ENCODE measurements around the gene HS3ST6. TPM values are rescaled to one million over a fixed set of nuclear protein-coding genes. Genes with fewer than 3 reads are reported as not detected.

Gene HS3ST6
- total and polyA plus RNA-seq, 2 of the 13 experiments (the other 11 are each of a cell fraction or from before 2014, with no cell fraction given), result not detected

DNA sequence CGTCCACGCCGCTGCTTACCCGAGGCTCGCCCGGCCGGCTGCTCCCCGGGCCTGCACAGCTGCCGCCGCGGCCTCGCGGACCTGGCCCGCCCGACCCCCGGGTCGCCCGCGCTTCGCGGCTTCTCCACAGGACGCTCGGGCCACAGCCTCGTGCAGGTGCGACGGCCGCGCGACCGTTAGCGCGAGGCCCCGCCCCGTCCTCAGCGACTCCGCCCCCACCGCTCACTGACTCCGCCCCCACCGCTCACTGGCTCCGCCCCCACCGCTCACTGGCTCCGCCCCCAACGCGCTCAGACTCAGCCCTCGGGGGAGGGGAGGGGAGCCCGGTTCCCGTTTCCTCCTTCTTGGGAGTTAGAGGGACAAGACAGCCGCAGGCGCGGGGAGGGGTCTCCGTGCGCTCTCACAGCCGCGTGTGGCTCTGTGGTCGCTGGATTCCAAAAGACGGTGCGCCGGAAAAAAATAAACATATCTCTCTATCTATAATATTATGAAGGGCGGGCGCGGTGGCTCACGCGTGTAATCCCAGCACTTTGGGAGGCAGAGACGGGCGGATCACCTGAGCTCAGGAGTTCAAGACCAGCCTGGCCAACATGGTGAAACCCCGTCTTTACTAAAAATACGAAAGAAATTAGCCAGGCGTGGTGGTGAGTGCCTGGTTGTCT lies 46.1 kb downstream of the HS3ST6 start, which contains the start of gene MEIOB:
TSS of gene MEIOB (minus strand) at position 191 of the 662 bp plus-strand sequence. CDS start 3,989 bp downstream, outside the sequence.
- DNase-seq (ENCODE audit: low spot score) (no peak), ATAC-seq (no peak), FAIRE-seq (no peak)
- ChIA-PET POLR2A (no interaction called here), CTCF (ENCODE audit: low intra/inter-chr PET ratio, low total read pairs) (no interaction called here)
- Histone ChIP-seq H3K9ac (ENCODE audit: insufficient read depth, low read depth, low read length) (no peak within 1 kb of the TSS), H3K79me2 (ENCODE audit: insufficient read depth, low read length) (no peaks in the 10 kb centered on the region), H3K9me3 (ENCODE audit: low read length) (no peaks in the 10 kb centered on the region), H2AFZ (ENCODE audit: low read length) (no peak within 1 kb of the TSS), H3K27ac (ENCODE audit: extremely low read length, insufficient read depth, low read length) (no peak within 1 kb of the TSS), H3K4me3 (replicated peaks in 1 of 3; ENCODE audit: insufficient read depth in 1 of 3, low read depth in 2 of 3, low read length in 3 of 3) (no peak within 1 kb of the TSS), H3K4me2 (ENCODE audit: low read depth, low read length) (peak within 1 kb of the TSS; percentile 48), H3K36me3 (replicated peaks in 1 of 2; ENCODE audit: control insufficient read depth in 1 of 2, insufficient read depth in 2 of 2, low read length in 2 of 2) (no peaks in the 10 kb centered on the region), H3K4me1 (ENCODE audit: insufficient read depth, low read length) (peaks cover 23% of the 10 kb centered on the region), H3K27me3 (ENCODE audit: control insufficient read depth in 1 of 2, insufficient read depth in 2 of 2, low read length in 2 of 2) (peaks cover 0 to under 1% of the 10 kb centered on the region in 2 experiments; a peak in 2 of 5 replicates), H4K20me1 (ENCODE audit: insufficient read depth, low read length) (no peaks in the 10 kb centered on the region)
- WGBS (ENCODE audit: low lambda C conversion rate), result 84% methylated on average over 64 of the region's 68 CpGs
- in situ Hi-C loops (cut with HindIII; ENCODE audit: extremely low pct_ligation_motif_present, low pct_unique_long_range_greater_than_20kb), result no loop called here
- no TSS peak for BruUV-seq (replicated peaks)
- intact Hi-C loops (cut with micrococcal nuclease; ENCODE audit: unreplicated experiment), result no loop called here
- TF ChIP-seq, protein P1, sequence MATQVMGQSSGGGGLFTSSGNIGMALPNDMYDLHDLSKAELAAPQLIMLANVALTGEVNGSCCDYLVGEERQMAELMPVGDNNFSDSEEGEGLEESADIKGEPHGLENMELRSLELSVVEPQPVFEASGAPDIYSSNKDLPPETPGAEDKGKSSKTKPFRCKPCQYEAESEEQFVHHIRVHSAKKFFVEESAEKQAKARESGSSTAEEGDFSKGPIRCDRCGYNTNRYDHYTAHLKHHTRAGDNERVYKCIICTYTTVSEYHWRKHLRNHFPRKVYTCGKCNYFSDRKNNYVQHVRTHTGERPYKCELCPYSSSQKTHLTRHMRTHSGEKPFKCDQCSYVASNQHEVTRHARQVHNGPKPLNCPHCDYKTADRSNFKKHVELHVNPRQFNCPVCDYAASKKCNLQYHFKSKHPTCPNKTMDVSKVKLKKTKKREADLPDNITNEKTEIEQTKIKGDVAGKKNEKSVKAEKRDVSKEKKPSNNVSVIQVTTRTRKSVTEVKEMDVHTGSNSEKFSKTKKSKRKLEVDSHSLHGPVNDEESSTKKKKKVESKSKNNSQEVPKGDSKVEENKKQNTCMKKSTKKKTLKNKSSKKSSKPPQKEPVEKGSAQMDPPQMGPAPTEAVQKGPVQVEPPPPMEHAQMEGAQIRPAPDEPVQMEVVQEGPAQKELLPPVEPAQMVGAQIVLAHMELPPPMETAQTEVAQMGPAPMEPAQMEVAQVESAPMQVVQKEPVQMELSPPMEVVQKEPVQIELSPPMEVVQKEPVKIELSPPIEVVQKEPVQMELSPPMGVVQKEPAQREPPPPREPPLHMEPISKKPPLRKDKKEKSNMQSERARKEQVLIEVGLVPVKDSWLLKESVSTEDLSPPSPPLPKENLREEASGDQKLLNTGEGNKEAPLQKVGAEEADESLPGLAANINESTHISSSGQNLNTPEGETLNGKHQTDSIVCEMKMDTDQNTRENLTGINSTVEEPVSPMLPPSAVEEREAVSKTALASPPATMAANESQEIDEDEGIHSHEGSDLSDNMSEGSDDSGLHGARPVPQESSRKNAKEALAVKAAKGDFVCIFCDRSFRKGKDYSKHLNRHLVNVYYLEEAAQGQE (IDR thresholded peaks at IDR 0.05; ENCODE audit: borderline replicate concordance in 1 of 2, low read depth in 1 of 2, low read length in 2 of 2), result no peak
- TF ChIP-seq SIN3B (IDR thresholded peaks at IDR 0.05; ENCODE audit: low read length), result no peak
- no peak for TF ChIP-seq ZNF724P (CRISPR knock-in tag; IDR thresholded peaks at IDR 0.05; ENCODE audit: borderline replicate concordance)
- no peak for TF ChIP-seq JARID2 (CRISPR knock-in tag; IDR thresholded peaks at IDR 0.05; ENCODE audit: insufficient replicate concordance)
- TF ChIP-seq TSC22D2 (CRISPR knock-in tag; IDR thresholded peaks at IDR 0.05; ENCODE audit: borderline replicate concordance), result no peak
- TF ChIP-seq, protein P2, sequence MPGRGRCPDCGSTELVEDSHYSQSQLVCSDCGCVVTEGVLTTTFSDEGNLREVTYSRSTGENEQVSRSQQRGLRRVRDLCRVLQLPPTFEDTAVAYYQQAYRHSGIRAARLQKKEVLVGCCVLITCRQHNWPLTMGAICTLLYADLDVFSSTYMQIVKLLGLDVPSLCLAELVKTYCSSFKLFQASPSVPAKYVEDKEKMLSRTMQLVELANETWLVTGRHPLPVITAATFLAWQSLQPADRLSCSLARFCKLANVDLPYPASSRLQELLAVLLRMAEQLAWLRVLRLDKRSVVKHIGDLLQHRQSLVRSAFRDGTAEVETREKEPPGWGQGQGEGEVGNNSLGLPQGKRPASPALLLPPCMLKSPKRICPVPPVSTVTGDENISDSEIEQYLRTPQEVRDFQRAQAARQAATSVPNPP (CRISPR knock-in tag; IDR thresholded peaks at IDR 0.05), result no peak
- no peak for TF ChIP-seq HHEX (CRISPR knock-in tag; IDR thresholded peaks at IDR 0.05)
- no peak for TF ChIP-seq RFX3 (CRISPR knock-in tag; IDR thresholded peaks at IDR 0.05)
- no peak for TF ChIP-seq PLRG1 (conservative IDR thresholded peaks at IDR 0.05)
- TF ChIP-seq SRSF1 (optimal IDR thresholded peaks at IDR 0.05; ENCODE audit: low read depth, low read length), result no peak
- TF ChIP-seq, protein P3, sequence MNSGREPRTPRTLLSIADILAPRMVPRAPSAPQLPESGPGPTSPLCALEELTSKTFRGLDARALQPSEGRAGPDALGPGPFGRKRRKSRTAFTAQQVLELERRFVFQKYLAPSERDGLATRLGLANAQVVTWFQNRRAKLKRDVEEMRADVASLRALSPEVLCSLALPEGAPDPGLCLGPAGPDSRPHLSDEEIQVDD (CRISPR knock-in tag; IDR thresholded peaks at IDR 0.05; ENCODE audit: borderline replicate concordance), result no peak
- no peak for TF ChIP-seq HDAC2 (CRISPR knock-in tag; IDR thresholded peaks at IDR 0.05)
